AG04450 (cell line): Measurements from ENCODE around the gene CORO2B. TPM values are rescaled to one million over a fixed set of nuclear protein-coding genes. Genes with fewer than 3 reads are reported as not detected.

Experiments used
- CTCF ChIA-PET: fragments of 300-600, 350-600 bp; formaldehyde crosslinking; extraction: SDS; loops from one replicate; lab custom pipeline; 2022; ENCODE audit warnings: antibody characterized with exemption, inconsistent platforms; lab: Charles Lee
- POLR2A ChIA-PET: fragments of 350-600 bp; formaldehyde crosslinking; extraction: SDS; loops from one replicate; lab custom pipeline; 2021; ENCODE audit warnings: antibody characterized with exemption, inconsistent platforms; lab: Yijun Ruan, JAX
- DNase-seq: peaks from one replicate; pipeline ENCODE4 v3.0.0-alpha.2; 2011; ENCODE audit warnings: low read depth, low spot score
- H3K27ac ChIP-seq: one replicate; pipeline ENCODE4 v1.5.1; 2012; ENCODE audit warnings: low read depth, low read length, control low read depth
- H3K27me3 ChIP-seq: one replicate; pipeline ENCODE4 v1.6.0; 2012; ENCODE audit warnings: low read length; ENCODE audit not compliant: control insufficient read depth, insufficient read depth
- H3K4me3 ChIP-seq: 2 replicates; pipeline ENCODE4 v1.5.1; 2011; ENCODE audit warnings: mild to moderate bottlenecking, low read depth, low read length, control low read depth
- H3K9me3 ChIP-seq: 2 replicates; pipeline ENCODE4 v1.5.1; 2012; ENCODE audit warnings: low read length; ENCODE audit not compliant: control insufficient read depth, insufficient read depth
- CTCF ChIP-seq: IDR thresholded peaks from 2 replicates; pipeline ENCODE4 v1.5.1; 2011; ENCODE audit warnings: low read depth, low read length, control low read depth, inconsistent platforms
- polyA plus RNA-seq: library from polyadenylated mRNA; depleted of rRNA; stranded (reverse); fragments of >200 nt; gene quantifications from 2 replicates; pipeline ENCODE4 v1.2.3, GENCODE V29; 2011

Gene CORO2B
- polyA plus RNA-seq, 1 experiment = 16.1 TPM

GRCh38 chr15:68631601-68632051, 52.8 kb downstream of the CORO2B start:
- CTCF ChIA-PET = interaction anchor here (0.8 to 1.7 kb wide), 3 partner anchors 8 to 42 kb away, joined by 4 to 5 read pairs (median 4); no protein-coding TSS in a partner anchor
- no peaks in the 10 kb centered on the region for H3K27me3 ChIP-seq
- TF ChIP-seq CTCF = no peak
- no peak for DNase-seq
- POLR2A ChIA-PET = interaction anchor here (0.5 kb wide), 1 partner anchor 42 kb away, joined by 3 read pairs; no protein-coding TSS in a partner anchor
- no peak overlapping the region for H3K27ac ChIP-seq
- H3K9me3 ChIP-seq = no peaks in the 10 kb centered on the region
- H3K4me3 ChIP-seq = no peak overlapping the region

GRCh38 chr15:68632101-68632500, 53.3 kb downstream of the CORO2B start:
- CTCF ChIA-PET = interaction anchor here (0.8 to 1.7 kb wide), 3 partner anchors 9 to 42 kb away, joined by 4 to 5 read pairs (median 4); no protein-coding TSS in a partner anchor
- DNase-seq = no peak

GRCh38 chr15:68633231-68634121, 54.7 kb downstream of the CORO2B start:
- DNase-seq = no peak
- ChIA-PET POLR2A (no interaction called here), CTCF (interaction anchor here (0.5 kb wide), 1 partner anchor 17 kb away, joined by 3 read pairs; no protein-coding TSS in a partner anchor)
- H3K9me3 ChIP-seq = no peaks in the 10 kb centered on the region
- H3K4me3 ChIP-seq = no peak overlapping the region
- no peak for TF ChIP-seq CTCF
- no peaks in the 10 kb centered on the region for H3K27me3 ChIP-seq
- H3K27ac ChIP-seq = no peak overlapping the region

More at GRCh38 chr15:68632101-68632500, 53.3 kb downstream of the CORO2B start:
- POLR2A ChIA-PET = interaction anchor here (0.5 kb wide), 1 partner anchor 42 kb away, joined by 3 read pairs; no protein-coding TSS in a partner anchor
- Histone ChIP-seq H3K9me3 (no peaks in the 10 kb centered on the region), H3K27ac (no peak overlapping the region), H3K27me3 (no peaks in the 10 kb centered on the region), H3K4me3 (no peak overlapping the region)
- no peak for TF ChIP-seq CTCF

GRCh38 chr15:68634122-68634482, 55.3 kb downstream of the CORO2B start:
- no peak overlapping the region for H3K27ac ChIP-seq
- no peak for TF ChIP-seq CTCF
- no peaks in the 10 kb centered on the region for H3K9me3 ChIP-seq
- ChIA-PET POLR2A (no interaction called here), CTCF (interaction anchor here (0.5 to 0.9 kb wide), 2 partner anchors 16 to 17 kb away, joined by 3 read pairs; no protein-coding TSS in a partner anchor)
- H3K4me3 ChIP-seq = no peak overlapping the region
- no peaks in the 10 kb centered on the region for H3K27me3 ChIP-seq
- no peak for DNase-seq

GRCh38 chr15:68634531-68634930, 55.7 kb downstream of the CORO2B start:
- ChIA-PET POLR2A (no interaction called here), CTCF (interaction anchor here (0.9 kb wide), 1 partner anchor 17 kb away, joined by 3 read pairs; no protein-coding TSS in a partner anchor)
- Histone ChIP-seq H3K27me3 (no peaks in the 10 kb centered on the region), H3K4me3 (no peak overlapping the region), H3K27ac (no peak overlapping the region), H3K9me3 (no peaks in the 10 kb centered on the region)
- no peak for DNase-seq
- no peak for TF ChIP-seq CTCF
